SK-N-SH (cell line): ENCODE data around the gene TOP3B. TPM values are rescaled to one million over a fixed set of nuclear protein-coding genes. Genes with fewer than 3 reads are reported as not detected.

Experiments
- CTCF ChIA-PET: fragments of 300-600, 350-600 bp; formaldehyde crosslinking; extraction: SDS; loops from one replicate; lab custom pipeline; 2021; lab: Yijun Ruan, JAX
- POLR2A ChIA-PET: fragments of 350-600 bp; sonication (Branson Sonifier 250); formaldehyde crosslinking; extraction: SDS; loops from one replicate; lab custom pipeline; 2020; ENCODE audit warnings: antibody characterized with exemption, inconsistent platforms; lab: Yijun Ruan, JAX
- DNase-seq: peaks from one replicate; pipeline ENCODE4 v3.0.0; 2012
- H2AFZ ChIP-seq: fragments of 200-600 bp; sonication (generic); 2 replicates; pipeline ENCODE4 v1.8.1; 2016; ENCODE audit warnings: antibody characterized with exemption, mild to moderate bottlenecking, low read depth
- H3F3A ChIP-seq: fragments of 200-600 bp; sonication (generic); replicated peaks from 2 replicates; pipeline ENCODE3; 2016; ENCODE audit warnings: antibody characterized with exemption, mild to moderate bottlenecking; ENCODE audit not compliant: insufficient read depth
- H3K27ac ChIP-seq, 2 experiments: fragments of 200-500 bp in 1 of 2; fragments of 200-600 bp in 1 of 2; sonication (Bioruptor generic) in 1 of 2; sonication (generic), shearing (Covaris generic) in 1 of 2; 2 replicates each; pipeline versions ENCODE4 v1.5.1 to v1.6.1; 2014 to 2016; ENCODE audit warnings: low read depth in 2 of 2, inconsistent platforms in 1 of 2, low read length in 1 of 2, mild to moderate bottlenecking in 1 of 2, mixed read lengths in 1 of 2
- H3K27me3 ChIP-seq: fragments of 200-600 bp; sonication (generic), shearing (Covaris generic); 2 replicates; pipeline ENCODE4 v1.6.1; 2016; ENCODE audit warnings: mixed run types; ENCODE audit not compliant: insufficient read depth
- H3K36me3 ChIP-seq, 2 experiments: fragments of 200-500 bp in 1 of 2; fragments of 200-600 bp in 1 of 2; sonication (Bioruptor generic) in 1 of 2; sonication (generic) in 1 of 2; replicated peaks in 1 of 2; 2 replicates each; pipeline versions ENCODE3 to v1.5.1; 2014 to 2016; ENCODE audit warnings: low read length in 1 of 2, mild to moderate bottlenecking in 1 of 2; ENCODE audit not compliant: insufficient read depth in 2 of 2, control insufficient read depth in 1 of 2
- H3K4me1 ChIP-seq, 2 experiments: fragments of 200-500 bp in 1 of 2; fragments of 200-600 bp in 1 of 2; sonication (Bioruptor generic) in 1 of 2; sonication (generic), shearing (Covaris generic) in 1 of 2; 2 replicates each; pipeline versions ENCODE4 v1.5.1 to v1.6.1; 2014 to 2016; ENCODE audit warnings: low read depth in 1 of 2, low read length in 1 of 2, mixed run types in 1 of 2; ENCODE audit not compliant: insufficient read depth in 2 of 2, control insufficient read depth in 1 of 2
- H3K4me2 ChIP-seq: fragments of 200-600 bp; sonication (generic), shearing (Covaris generic); 2 replicates; pipeline ENCODE4 v1.6.1; 2017; ENCODE audit warnings: mixed run types
- H3K4me3 ChIP-seq, 2 experiments: fragments of 200-500 bp in 1 of 2; fragments of 200-600 bp in 1 of 2; sonication (Bioruptor generic) in 1 of 2; sonication (generic), shearing (Covaris generic) in 1 of 2; 2 replicates each; pipeline versions ENCODE4 v1.5.1 to v1.8.1; 2014 to 2016; ENCODE audit warnings: low read depth in 2 of 2, inconsistent platforms in 1 of 2, low read length in 1 of 2, mild to moderate bottlenecking in 1 of 2, mixed read lengths in 1 of 2, moderate library complexity in 1 of 2
- H3K79me2 ChIP-seq: fragments of 200-600 bp; sonication (generic); 2 replicates; pipeline ENCODE4 v1.8.1; 2017; ENCODE audit warnings: mild to moderate bottlenecking; ENCODE audit not compliant: insufficient read depth
- H3K9ac ChIP-seq: fragments of 200-600 bp; sonication (generic); 2 replicates; pipeline ENCODE4 v1.6.1; 2017; ENCODE audit warnings: mixed run types
- H3K9me2 ChIP-seq: fragments of 200-600 bp; sonication (generic); 2 replicates; pipeline ENCODE4 v1.6.1; 2017; ENCODE audit warnings: mixed run types
- H3K9me3 ChIP-seq: fragments of 200-600 bp; sonication (generic); 2 replicates; pipeline ENCODE4 v1.6.1; 2017; ENCODE audit warnings: mixed run types, mild to moderate bottlenecking, moderate library complexity
- H4K20me1 ChIP-seq: fragments of 200-600 bp; sonication (generic); 2 replicates; pipeline ENCODE4 v1.6.1; 2017; ENCODE audit warnings: mild to moderate bottlenecking, mixed run types; ENCODE audit not compliant: insufficient read depth
- CHD2 ChIP-seq: fragments of 150-350 bp; IDR thresholded peaks from 2 replicates; pipeline ENCODE4 v1.6.1; 2018; ENCODE audit warnings: low read length; ENCODE audit not compliant: partially characterized antibody
- FOSL2 ChIP-seq: IDR thresholded peaks from 2 replicates; pipeline ENCODE4 v1.4.0; 2012; ENCODE audit warnings: low read depth, mild to moderate bottlenecking, moderate library complexity, borderline replicate concordance
- GABPA ChIP-seq: IDR thresholded peaks from 2 replicates; pipeline ENCODE4 v1.4.0; 2012; ENCODE audit warnings: low read depth, mild to moderate bottlenecking
- GATA2 ChIP-seq: sonication (generic); formaldehyde crosslinking; IDR thresholded peaks from 2 replicates; pipeline ENCODE4 v1.5.0; 2020; ENCODE audit warnings: mild to moderate bottlenecking, missing genetic modification reagents
- JUND ChIP-seq: IDR thresholded peaks from 2 replicates; pipeline ENCODE4 v1.4.0; 2012
- MXI1 ChIP-seq: IDR thresholded peaks from 2 replicates; pipeline ENCODE4 v1.6.1; 2012; ENCODE audit warnings: mild to moderate bottlenecking, low read depth, low read length, improper control_type of control experiment
- RCOR1 ChIP-seq: fragments of 150-350 bp; IDR thresholded peaks from 2 replicates; pipeline ENCODE4 v1.6.1; 2017; ENCODE audit warnings: antibody characterized with exemption, low read length
- RXRA ChIP-seq: IDR thresholded peaks from 2 replicates; pipeline ENCODE4 v1.4.0; 2012; ENCODE audit warnings: low read depth, mild to moderate bottlenecking, borderline replicate concordance
- SMC3 ChIP-seq: IDR thresholded peaks from 2 replicates; pipeline ENCODE4 v1.6.1; 2012; ENCODE audit warnings: low read depth, low read length, improper control_type of control experiment
- YY1 ChIP-seq: IDR thresholded peaks from 2 replicates; pipeline ENCODE4 v1.4.0; 2012; ENCODE audit warnings: low read depth, mild to moderate bottlenecking
- WGBS: methylation state at CpG from one replicate; pipeline ENCODE4 v1.1.6; 2017; ENCODE audit warnings: low lambda C conversion rate; 5-methylcytosine and 5-hydroxymethylcytosine counted together
- polyA plus RNA-seq, 3 experiments: library from polyadenylated mRNA; depleted of rRNA; stranded (reverse); fragments of >200 nt; gene quantifications; 2 replicates each; pipeline ENCODE4 v1.2.3, GENCODE V29; 2012
- TF ChIP-seq, protein P1 (sequence below): IDR thresholded peaks from 2 replicates; pipeline ENCODE4; 2012

The TOP3B gene
- polyA plus RNA-seq, 1 of the 3 experiments (the other 2 are of a cell fraction), result 14.4 TPM

DNA sequence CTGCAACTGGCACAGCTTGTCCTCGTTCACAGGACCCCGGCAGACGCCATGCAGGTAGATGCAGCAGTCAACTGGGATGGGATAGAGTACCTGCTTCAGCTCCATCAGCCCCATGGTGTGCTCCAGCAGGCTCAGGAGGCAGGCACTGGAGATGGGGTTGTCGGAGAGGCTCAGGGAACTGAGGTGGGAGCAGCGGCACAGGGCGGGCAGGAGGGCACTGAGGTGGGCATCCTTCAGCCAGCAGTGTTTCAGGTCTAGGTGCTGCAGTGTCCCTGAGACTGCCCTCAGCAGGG, 8.7 kb upstream of the TOP3B start:
- no peaks in the 10 kb centered on the region for H3K79me2 ChIP-seq
- POLR2A ChIA-PET, result no interaction called here
- H3K4me3 ChIP-seq, result no peak overlapping the region
- peaks cover 0 to 5% of the 10 kb centered on the region in 2 experiments; a peak in 1 of 4 replicates for H3K4me1 ChIP-seq
- no peak for DNase-seq
- no peaks in the 10 kb centered on the region for H3K9me3 ChIP-seq
- CTCF ChIA-PET, result interaction anchor here (1.0 to 5.1 kb wide), 2 partner anchors 11 to 19 kb away, joined by 3 to 24 read pairs; no protein-coding TSS in a partner anchor
- no peak overlapping the region for H2AFZ ChIP-seq
- no peak for TF ChIP-seq JUND
- H3K9me2 ChIP-seq, result no peaks in the 10 kb centered on the region
- H3F3A ChIP-seq, result no peaks in the 10 kb centered on the region
- no peak overlapping the region for H3K9ac ChIP-seq
- H3K36me3 ChIP-seq, result no peaks in the 10 kb centered on the region
- H3K4me2 ChIP-seq, result no peak overlapping the region
- no peak overlapping the region for H3K27ac ChIP-seq
- 61% methylated on average over 6 of the region's 6 CpGs for WGBS
- H4K20me1 ChIP-seq, result no peaks in the 10 kb centered on the region
- peaks cover 18% of the 10 kb centered on the region for H3K27me3 ChIP-seq

- Histone ChIP-seq H3K4me2 (no peak overlapping the region), H2AFZ (no peak overlapping the region)
- TF ChIP-seq, protein P1, sequence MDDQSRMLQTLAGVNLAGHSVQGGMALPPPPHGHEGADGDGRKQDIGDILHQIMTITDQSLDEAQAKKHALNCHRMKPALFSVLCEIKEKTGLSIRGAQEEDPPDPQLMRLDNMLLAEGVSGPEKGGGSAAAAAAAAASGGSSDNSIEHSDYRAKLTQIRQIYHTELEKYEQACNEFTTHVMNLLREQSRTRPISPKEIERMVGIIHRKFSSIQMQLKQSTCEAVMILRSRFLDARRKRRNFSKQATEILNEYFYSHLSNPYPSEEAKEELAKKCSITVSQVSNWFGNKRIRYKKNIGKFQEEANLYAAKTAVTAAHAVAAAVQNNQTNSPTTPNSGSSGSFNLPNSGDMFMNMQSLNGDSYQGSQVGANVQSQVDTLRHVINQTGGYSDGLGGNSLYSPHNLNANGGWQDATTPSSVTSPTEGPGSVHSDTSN, result no peak
- TF ChIP-seq RXRA (no peak), RCOR1 (no peak), GABPA (no peak), FOSL2 (no peak), SMC3 (no peak), YY1 (no peak)
Observed at GRCh38 chr22:21990445-21991303, 8.1 kb upstream of the TOP3B start.

DNA sequence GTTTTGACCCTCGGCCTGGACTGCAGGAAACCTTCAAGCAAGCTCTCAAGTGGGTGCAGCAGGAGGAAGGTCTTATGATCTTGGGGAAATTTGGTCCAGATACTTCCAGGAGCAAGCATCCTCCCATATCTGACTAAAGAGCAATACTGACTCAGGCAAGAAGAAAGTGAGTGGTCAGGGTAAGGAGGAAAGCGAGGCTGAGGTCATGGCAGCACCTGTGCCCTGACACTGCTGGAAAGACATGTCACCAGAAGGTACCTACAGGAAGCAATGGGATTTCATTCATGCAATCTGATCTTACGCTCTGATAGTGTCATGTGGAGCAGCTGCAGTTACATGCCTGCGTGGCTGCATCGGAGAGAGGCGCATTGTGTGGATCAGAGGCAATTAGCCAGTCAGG, 6.5 kb upstream of the TOP3B start:
- Histone ChIP-seq H3F3A (no peaks in the 10 kb centered on the region), H3K36me3 (no peaks in the 10 kb centered on the region), H3K9me2 (no peaks in the 10 kb centered on the region), H3K27ac (no peak overlapping the region), H3K4me3 (no peak overlapping the region), H4K20me1 (no peaks in the 10 kb centered on the region), H3K27me3 (peaks cover 18% of the 10 kb centered on the region), H3K9ac (no peak overlapping the region), H3K4me2 (no peak overlapping the region), H3K79me2 (no peaks in the 10 kb centered on the region), H2AFZ (no peak overlapping the region), H3K4me1 (peaks cover 0 to 5% of the 10 kb centered on the region in 2 experiments; a peak in 1 of 4 replicates), H3K9me3 (no peaks in the 10 kb centered on the region)
- CTCF ChIA-PET, result interaction anchor here (1.4 to 5.1 kb wide), 2 partner anchors 17 to 18 kb away, joined by 3 to 24 read pairs; no protein-coding TSS in a partner anchor
- no peak for TF ChIP-seq SMC3
- peak; percentile 70 for TF ChIP-seq GATA2 (CRISPR knock-in tag)
- no peak for TF ChIP-seq CHD2
- TF ChIP-seq MXI1, result 0 out of 2 replicates have a peak, but pooled peaks have one; percentile 28
- WGBS, result 28% methylated on average over 5 of the region's 6 CpGs
- POLR2A ChIA-PET, result no interaction called here
- peak; percentile 33 for DNase-seq

More at GRCh38 chr22:21990445-21991303, 8.1 kb upstream of the TOP3B start:
- Histone ChIP-seq H3K4me3 (no peak overlapping the region), H3K9me3 (no peaks in the 10 kb centered on the region), H3K9ac (no peak overlapping the region), H4K20me1 (no peaks in the 10 kb centered on the region), H3K27me3 (peaks cover 18% of the 10 kb centered on the region), H3K36me3 (no peaks in the 10 kb centered on the region), H3K27ac (no peak overlapping the region), H3K9me2 (no peaks in the 10 kb centered on the region), H3K79me2 (no peaks in the 10 kb centered on the region), H3F3A (no peaks in the 10 kb centered on the region), H3K4me1 (peaks cover 0 to 5% of the 10 kb centered on the region in 2 experiments; a peak in 1 of 4 replicates)
- no peak for DNase-seq
- ChIA-PET POLR2A (no interaction called here), CTCF (interaction anchor here (1.0 to 5.1 kb wide), 4 partner anchors 12 to 52 kb away, joined by 3 to 24 read pairs (median 4); no protein-coding TSS in a partner anchor)
- 63% methylated on average over 10 of the region's 16 CpGs for WGBS
